HCT116 (cell line): ENCODE measurements around the gene ELK4.

Source experiments
- CTCF ChIP-seq, 3 experiments: fragments of 200-600 bp in 1 of 3; sonication (generic) in 1 of 3; IDR thresholded peaks in 2 of 3; conservative IDR thresholded peaks in 1 of 3; 2 replicates each; pipeline ENCODE4 v1.5.1; 2012 to 2017; ENCODE audit warnings: low read depth in 2 of 3, low read length in 2 of 3, antibody characterized with exemption in 1 of 3, borderline replicate concordance in 1 of 3, control low read depth in 1 of 3, mild to moderate bottlenecking in 1 of 3, mixed read lengths in 1 of 3, mixed run types in 1 of 3, moderate library complexity in 1 of 3; ENCODE audit not compliant: insufficient read depth in 1 of 3
- ELF1 ChIP-seq: IDR thresholded peaks from 2 replicates; pipeline ENCODE4 v1.6.1; 2012; ENCODE audit warnings: low read depth, borderline replicate concordance
- FOSL1 ChIP-seq: IDR thresholded peaks from 2 replicates; pipeline ENCODE4 v1.6.1; 2012; ENCODE audit warnings: low read depth
- POLR2A ChIP-seq: IDR thresholded peaks from 2 replicates; pipeline ENCODE4 v1.7.0; 2011; ENCODE audit warnings: borderline replicate concordance; ENCODE audit not compliant: insufficient read depth, insufficient read length; ENCODE audit errors: extremely low read depth
- POLR2AphosphoS5 ChIP-seq: IDR thresholded peaks from 2 replicates; pipeline ENCODE4 v1.6.1; 2011; ENCODE audit warnings: mild to moderate bottlenecking, low read depth, low read length, moderate library complexity
- SIN3A ChIP-seq: IDR thresholded peaks from 2 replicates; pipeline ENCODE4 v1.6.1; 2012; ENCODE audit warnings: low read depth
- SP1 ChIP-seq: IDR thresholded peaks from 2 replicates; pipeline ENCODE4 v1.6.1; 2012; ENCODE audit warnings: low read depth
- TCF7L2 ChIP-seq: IDR thresholded peaks from 2 replicates; pipeline ENCODE4 v1.7.0; 2011; ENCODE audit warnings: borderline replicate concordance, inconsistent platforms; ENCODE audit not compliant: insufficient read depth, insufficient read length; ENCODE audit errors: extremely low read depth
- YY1 ChIP-seq: IDR thresholded peaks from 2 replicates; pipeline ENCODE4 v1.6.1; 2011; ENCODE audit warnings: low read length, low read depth, moderate library complexity, mild to moderate bottlenecking; ENCODE audit not compliant: insufficient replicate concordance; ENCODE audit errors: extremely low read depth
- ZBTB33 ChIP-seq: IDR thresholded peaks from 2 replicates; pipeline ENCODE4 v1.6.1; 2011; ENCODE audit warnings: mild to moderate bottlenecking, low read length, moderate library complexity; ENCODE audit not compliant: insufficient replicate concordance; ENCODE audit errors: extremely low read depth

GRCh38 chr1:205561501-205562203, 70.2 kb downstream of the ELK4 start:
- TF ChIP-seq YY1 (no peak), FOSL1 (no peak), CTCF (IDR thresholded peaks at IDR 0.05 in 2 of 3, conservative IDR thresholded peaks at IDR 0.05 in 1 of 3; ENCODE audit: borderline replicate concordance in 1 of 3, insufficient read depth in 1 of 3, low read depth in 2 of 3, low read length in 2 of 3) (no peak), SIN3A (no peak), POLR2A (no peak), ELF1 (no peak), ZBTB33 (no peak), SP1 (no peak), TCF7L2 (no peak), POLR2AphosphoS5 (no peak)
